Urinary bladder (tissue), 4 donors: Measurements from ENCODE around the gene SLAIN2. TPM values are rescaled to one million over a fixed set of nuclear protein-coding genes. Genes with fewer than 3 reads are reported as not detected.

ENCODE experiments used
- DNase-seq: peaks from one replicate; pipeline ENCODE4 v3.0.0-alpha.2; 2015; ENCODE audit errors: extremely low spot score
- H3K27ac ChIP-seq: one replicate; pipeline ENCODE4 v1.5.1; 2013; ENCODE audit warnings: low read depth, mild to moderate bottlenecking, moderate library complexity
- H3K36me3 ChIP-seq: one replicate; pipeline ENCODE4 v1.6.1; 2013; ENCODE audit warnings: mild to moderate bottlenecking, moderate library complexity; ENCODE audit not compliant: insufficient read depth
- H3K4me1 ChIP-seq: one replicate; pipeline ENCODE4 v1.6.1; 2013; ENCODE audit warnings: mild to moderate bottlenecking, moderate library complexity; ENCODE audit not compliant: insufficient read depth
- H3K4me3 ChIP-seq: one replicate; pipeline ENCODE4 v1.5.1; 2013; ENCODE audit warnings: low read depth, low read length
- WGBS: extraction: QIAGEN DNeasy Blood & Tissue Kit; methylation state at CpG from one replicate; pipeline ENCODE4 v1.1.7; 2013; 5-methylcytosine and 5-hydroxymethylcytosine counted together
- polyA plus RNA-seq: library from polyadenylated mRNA; stranded (reverse); fragments of 200-250 nt; gene quantifications from one replicate; pipeline ENCODE4 v1.2.3, GENCODE V29; 2013
- total RNA-seq: library from RNA; depleted of rRNA; stranded (reverse); fragments of >200 nt; gene quantifications from one replicate; pipeline ENCODE4 v1.2.3, GENCODE V29; 2014
- donor health status: healthy with polysubstance abuse.
- donor health status: healthy.

SLAIN2 gene
- total and polyA plus RNA-seq, 2 donors = 73.9 to 90.7 TPM

DNA sequence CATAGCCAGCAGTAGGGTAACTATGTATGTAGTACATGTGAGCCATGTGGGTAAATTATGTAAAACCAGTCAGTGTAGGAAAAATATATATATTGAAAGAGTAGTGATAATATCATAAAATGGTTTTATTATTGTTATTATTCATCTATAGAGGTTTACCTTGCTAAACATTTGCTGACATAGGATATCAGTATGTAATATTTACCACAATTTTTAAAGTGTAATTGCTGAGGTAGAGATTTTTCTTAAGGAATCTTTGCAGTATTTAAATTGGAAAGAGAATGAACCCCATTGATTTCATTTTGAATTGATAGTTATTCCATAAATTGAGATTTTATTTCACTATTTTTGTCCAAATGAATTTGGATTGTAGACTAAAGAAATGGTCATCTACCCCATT, 27.1 kb downstream of the SLAIN2 start:
- no peak for DNase-seq
- Histone ChIP-seq H3K4me1 (no peaks in the 10 kb centered on the region), H3K36me3 (no peaks in the 10 kb centered on the region), H3K4me3 (no peak overlapping the region), H3K27ac (no peak overlapping the region)

DNA sequence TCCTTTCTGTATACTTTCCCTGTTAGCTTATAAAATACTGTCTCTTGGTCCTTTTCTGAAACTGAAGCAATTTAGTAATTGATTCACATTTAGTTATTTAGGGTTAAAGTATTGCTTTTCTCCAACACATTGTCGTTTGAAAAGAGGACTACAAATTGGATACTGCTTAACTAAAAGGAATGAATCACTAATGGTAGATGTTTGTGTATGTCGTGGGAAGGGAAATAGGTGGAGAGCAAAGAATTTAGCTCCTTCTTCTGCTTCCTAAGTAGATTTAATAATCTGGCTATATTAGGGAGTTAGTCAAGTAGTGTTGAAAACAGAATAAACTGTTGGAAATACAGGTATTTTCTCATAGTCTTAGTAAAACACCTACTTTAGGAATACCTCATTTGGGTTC, 27.9 kb downstream of the SLAIN2 start:
- Histone ChIP-seq H3K36me3 (no peaks in the 10 kb centered on the region), H3K4me1 (no peaks in the 10 kb centered on the region), H3K4me3 (no peak overlapping the region), H3K27ac (no peak overlapping the region)
- WGBS = 38% methylated on average over 2 of the region's 2 CpGs
- no peak for DNase-seq

DNA sequence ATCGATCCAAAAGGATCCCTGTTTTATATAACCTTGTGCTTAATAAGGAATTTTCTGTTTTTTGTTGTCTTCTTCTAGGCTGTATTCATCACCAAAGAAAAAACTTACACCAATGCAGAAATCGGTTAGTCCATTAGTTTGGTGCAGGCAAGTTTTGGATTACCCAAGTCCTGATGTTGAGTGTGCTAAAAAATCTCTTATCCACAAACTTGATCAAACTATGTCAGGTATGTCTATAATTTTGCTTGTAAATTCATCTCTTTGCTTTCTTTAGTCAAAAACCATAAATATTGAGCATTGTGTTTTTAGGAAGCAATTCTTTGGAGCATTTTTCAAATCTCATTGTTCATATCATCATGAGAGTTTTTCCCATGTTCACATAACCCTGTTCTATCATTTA, 28.4 kb downstream of the SLAIN2 start:
- DNase-seq = no peak
- Histone ChIP-seq H3K4me3 (no peak overlapping the region), H3K36me3 (no peaks in the 10 kb centered on the region), H3K4me1 (no peaks in the 10 kb centered on the region), H3K27ac (no peak overlapping the region)
- WGBS = 83% methylated on average over 2 of the region's 2 CpGs

DNA sequence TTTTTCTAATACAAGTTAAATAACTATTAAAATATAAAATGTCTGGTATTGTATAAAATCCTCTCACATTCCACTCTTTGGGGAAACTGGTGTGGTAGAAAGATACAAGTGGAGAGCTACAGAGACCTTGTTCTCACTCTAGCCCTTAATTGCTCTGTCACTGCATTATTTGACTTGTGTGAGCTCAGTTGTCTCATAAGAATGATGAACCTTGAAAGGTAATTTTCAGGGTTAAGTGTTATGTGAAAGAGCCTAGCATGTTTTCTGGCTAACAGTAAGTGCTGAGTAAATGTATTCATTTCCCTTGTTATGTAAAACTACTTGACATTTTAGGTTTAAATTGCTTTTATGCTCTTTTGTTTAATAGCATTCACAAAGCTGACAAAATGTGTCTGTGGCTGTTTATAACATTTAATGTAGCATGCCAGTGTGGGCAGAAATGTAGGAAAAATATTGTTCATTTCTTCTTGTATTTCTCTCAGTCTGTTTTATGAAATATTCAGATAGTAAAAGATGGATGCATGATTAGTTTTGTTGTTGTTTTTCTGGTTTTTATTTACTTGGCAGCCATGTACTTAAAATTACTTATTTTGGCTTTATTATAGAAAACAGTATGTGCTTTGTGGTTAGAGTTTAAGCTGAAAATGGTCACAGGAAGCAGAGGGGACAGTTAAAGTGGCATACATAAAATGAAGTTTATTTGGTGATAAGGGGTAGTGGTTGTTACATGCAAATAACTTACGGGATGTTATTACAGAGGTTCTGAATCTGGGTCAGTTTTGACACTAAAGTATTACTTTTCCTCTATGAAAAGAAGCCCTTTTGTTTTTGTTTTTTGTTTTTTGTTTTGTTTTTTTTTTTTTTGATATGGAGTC, 29.2 kb downstream of the SLAIN2 start:
- Histone ChIP-seq H3K4me1 (no peaks in the 10 kb centered on the region), H3K36me3 (no peaks in the 10 kb centered on the region), H3K4me3 (no peak overlapping the region), H3K27ac (no peak overlapping the region)
- 75% methylated on average over 1 of the region's 1 CpG for WGBS
- no peak for DNase-seq

DNA sequence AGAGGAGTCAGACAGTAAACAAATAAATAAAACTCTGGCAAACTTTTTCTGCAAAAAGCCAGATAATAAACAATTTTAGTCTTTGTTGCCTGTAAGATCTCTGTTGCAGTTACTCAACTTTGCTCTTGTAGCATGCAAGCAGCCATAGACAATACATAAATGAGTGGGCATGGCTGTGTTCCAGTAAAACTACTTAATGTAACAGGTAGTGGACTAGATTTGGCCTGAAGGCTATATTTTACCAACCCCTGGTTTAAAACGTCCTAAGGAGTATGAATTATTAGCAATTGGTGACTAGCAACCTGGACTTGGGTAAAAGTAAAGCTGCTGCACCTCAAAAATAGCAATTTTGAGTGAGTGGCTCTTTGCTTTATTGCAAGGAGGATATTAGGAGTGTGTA, 30.9 kb downstream of the SLAIN2 start:
- H3K36me3 ChIP-seq = no peaks in the 10 kb centered on the region
- peaks cover 2% of the 10 kb centered on the region for H3K4me1 ChIP-seq
- no peak for DNase-seq
- no peak overlapping the region for H3K4me3 ChIP-seq
- WGBS = 68% methylated on average over 1 of the region's 1 CpG
- H3K27ac ChIP-seq = no peak overlapping the region

DNA sequence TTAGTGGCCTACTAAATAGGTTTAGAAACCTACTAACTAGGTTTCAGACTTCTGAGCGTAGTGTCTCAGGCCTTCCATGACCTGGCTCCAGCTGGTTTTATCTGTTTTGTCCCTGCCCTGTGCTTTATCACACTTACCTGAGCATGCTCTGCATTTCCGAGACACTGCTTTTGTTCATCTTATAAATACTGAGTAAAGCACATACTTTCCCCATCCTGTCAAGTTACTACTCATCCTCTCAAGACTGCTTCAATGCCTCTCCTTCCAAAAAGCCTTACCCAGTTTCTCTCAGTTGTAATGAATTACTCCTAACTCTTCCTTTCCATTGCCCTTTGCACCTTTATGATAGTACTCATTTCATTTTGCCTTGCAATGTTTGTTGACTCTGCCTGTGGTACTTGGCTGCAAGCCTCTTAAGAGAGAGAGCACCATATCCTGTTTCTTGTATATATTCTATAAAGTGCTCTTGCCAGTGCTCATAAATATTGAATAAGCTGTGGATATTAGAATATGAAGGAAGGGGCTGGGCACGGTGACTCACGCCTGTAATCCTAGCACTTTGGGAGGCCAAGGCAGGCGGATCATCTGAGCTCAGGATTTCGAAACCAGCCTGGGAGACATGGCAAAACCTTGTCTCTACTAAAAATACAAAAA, 34.4 kb downstream of the SLAIN2 start:
- DNase-seq = no peak
- no peaks in the 10 kb centered on the region for H3K36me3 ChIP-seq
- 65% methylated on average over 6 of the region's 6 CpGs for WGBS
- peak overlapping the region; percentile 29 for H3K27ac ChIP-seq
- H3K4me1 ChIP-seq = peaks cover 2% of the 10 kb centered on the region
- H3K4me3 ChIP-seq = no peak overlapping the region

DNA sequence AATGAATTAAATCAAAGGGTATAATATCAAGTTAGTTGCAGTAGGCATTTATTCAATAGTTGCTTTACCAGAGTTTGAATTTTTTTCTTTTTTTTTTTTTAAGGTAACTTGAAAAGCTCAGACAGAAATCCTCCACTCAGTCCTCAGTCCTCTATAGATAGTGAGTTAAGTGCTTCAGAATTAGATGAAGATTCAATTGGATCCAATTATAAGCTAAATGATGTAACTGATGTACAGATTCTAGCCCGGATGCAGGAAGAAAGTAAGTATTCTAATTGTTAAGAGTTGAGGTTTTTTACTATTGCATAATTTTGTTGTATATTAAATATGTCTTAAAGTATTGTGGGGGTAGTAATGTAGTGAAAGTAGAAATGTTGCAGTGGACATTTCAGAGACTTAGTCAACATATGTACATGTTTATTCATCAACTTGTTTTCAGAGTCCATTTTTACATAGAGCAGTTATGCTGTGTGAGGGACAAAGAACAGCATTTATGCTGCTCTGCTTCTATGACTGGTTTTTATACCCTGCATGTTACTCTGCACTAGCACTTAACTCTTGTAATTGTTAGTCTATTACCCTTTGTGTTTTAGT, 38.4 kb downstream of the SLAIN2 start:
- H3K27ac ChIP-seq = no peak overlapping the region
- DNase-seq = no peak
- no peaks in the 10 kb centered on the region for H3K36me3 ChIP-seq
- 90% methylated on average over 1 of the region's 1 CpG for WGBS
- no peak overlapping the region for H3K4me3 ChIP-seq
- H3K4me1 ChIP-seq = peaks cover 2% of the 10 kb centered on the region

DNA sequence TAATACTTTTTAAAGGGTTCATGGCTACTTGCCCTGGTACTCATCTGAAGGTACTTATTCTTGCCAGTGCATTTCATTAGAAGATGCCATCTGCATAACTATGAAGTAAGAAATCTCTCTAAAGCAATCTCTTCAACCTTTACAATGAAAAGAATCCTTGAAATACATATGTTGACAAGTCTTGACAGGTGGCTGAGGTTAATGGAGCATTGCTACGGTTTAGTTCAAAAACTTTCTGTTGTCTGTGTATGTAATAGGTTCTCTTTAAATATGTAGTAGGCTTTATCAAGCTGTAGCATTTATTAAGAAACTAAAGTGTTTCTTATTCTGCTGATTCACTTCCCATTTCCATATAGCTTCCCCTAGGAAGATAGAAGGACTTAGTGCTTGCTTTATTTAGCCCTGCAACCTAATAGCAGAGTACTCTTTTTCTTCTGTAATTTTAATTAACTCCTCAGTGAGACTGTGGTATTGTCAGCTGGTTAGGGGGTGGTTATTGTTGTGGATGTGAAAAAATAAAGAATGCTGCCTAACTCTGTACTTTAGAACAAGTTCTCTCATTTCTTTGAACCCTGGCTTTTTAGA, 39.3 kb downstream of the SLAIN2 start:
- H3K4me3 ChIP-seq = no peak overlapping the region
- H3K27ac ChIP-seq = no peak overlapping the region
- 77% methylated on average over 1 of the region's 1 CpG for WGBS
- DNase-seq = no peak
- peaks cover 2% of the 10 kb centered on the region for H3K4me1 ChIP-seq
- H3K36me3 ChIP-seq = peaks cover 2% of the 10 kb centered on the region

DNA sequence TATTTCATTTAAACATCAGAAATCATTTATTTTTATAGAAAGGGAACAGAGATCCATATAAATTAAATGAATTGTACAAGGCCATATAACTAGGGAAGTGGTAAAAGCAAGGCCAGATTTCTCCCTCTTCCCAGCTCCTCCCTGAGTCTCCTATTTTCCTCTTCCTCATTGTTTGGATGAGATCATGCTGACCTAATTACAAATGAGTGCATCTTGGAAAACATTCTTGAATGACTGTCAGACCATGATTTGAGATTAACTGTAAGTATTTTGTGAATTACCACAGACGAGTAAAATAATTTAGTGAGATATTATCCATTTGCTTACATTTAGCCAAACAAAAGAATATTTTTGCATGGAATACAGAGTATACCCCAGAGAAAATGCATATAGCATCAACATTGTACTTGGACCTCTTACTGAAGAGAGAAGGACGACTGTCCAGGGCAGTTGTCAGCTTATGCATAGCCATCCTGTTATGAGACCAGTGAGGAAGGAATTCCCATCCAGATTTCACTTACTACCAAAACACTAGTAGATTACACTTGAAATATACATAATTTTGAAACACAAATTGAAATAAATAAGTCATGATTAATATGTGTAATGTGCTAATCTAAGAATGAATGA, 47.3 kb downstream of the SLAIN2 start:
- Histone ChIP-seq H3K4me1 (no peaks in the 10 kb centered on the region), H3K4me3 (no peak overlapping the region), H3K36me3 (peaks cover 2% of the 10 kb centered on the region), H3K27ac (no peak overlapping the region)
- WGBS = 58% methylated on average over 2 of the region's 2 CpGs
- no peak for DNase-seq

DNA sequence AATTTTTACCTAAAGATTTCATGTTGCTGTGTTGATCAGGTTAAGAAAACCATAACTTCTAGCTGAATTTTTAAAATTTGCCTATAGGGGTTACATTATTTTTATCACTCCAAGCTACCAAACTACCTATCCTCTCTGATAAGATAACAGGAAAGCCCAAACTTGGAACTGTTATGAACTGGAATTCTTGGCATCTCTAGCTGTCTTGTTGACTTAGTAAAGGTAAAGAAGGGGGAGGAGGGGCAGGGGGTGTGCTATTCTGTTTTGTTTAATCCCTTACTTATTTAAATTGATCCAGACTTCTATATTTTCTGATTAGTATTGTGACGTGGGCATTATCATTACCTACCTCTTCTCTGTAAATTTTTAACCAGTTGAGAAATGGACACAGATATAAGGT, 54.7 kb downstream of the SLAIN2 start:
- Histone ChIP-seq H3K4me1 (no peaks in the 10 kb centered on the region), H3K4me3 (no peak overlapping the region), H3K36me3 (no peaks in the 10 kb centered on the region), H3K27ac (no peak overlapping the region)
- WGBS = 94% methylated on average over 1 of the region's 1 CpG
- DNase-seq = no peak

DNA sequence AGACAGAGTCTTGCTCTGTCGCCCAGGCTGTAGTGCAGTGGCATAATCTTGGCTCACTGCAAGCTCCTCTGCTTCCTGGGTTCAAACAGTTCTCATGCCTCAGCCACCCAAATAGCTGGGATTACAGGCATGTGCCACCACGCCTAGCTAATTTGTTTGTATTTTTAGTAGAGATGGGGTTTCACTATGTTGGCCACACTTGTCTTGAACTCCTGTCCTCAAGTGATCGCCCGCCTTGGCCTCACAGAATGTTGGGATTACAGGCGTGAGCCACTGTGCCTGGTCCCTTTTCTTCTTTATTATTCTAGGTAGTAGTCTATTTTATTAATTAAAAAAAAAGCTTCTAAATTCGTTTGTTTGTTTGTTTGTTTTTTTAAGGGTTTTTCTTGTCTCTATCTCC, 59.1 kb downstream of the SLAIN2 start:
- Histone ChIP-seq H3K4me1 (no peaks in the 10 kb centered on the region), H3K4me3 (no peak overlapping the region), H3K27ac (no peak overlapping the region), H3K36me3 (no peaks in the 10 kb centered on the region)
- WGBS = 96% methylated on average over 6 of the region's 6 CpGs
- DNase-seq = no peak

DNA sequence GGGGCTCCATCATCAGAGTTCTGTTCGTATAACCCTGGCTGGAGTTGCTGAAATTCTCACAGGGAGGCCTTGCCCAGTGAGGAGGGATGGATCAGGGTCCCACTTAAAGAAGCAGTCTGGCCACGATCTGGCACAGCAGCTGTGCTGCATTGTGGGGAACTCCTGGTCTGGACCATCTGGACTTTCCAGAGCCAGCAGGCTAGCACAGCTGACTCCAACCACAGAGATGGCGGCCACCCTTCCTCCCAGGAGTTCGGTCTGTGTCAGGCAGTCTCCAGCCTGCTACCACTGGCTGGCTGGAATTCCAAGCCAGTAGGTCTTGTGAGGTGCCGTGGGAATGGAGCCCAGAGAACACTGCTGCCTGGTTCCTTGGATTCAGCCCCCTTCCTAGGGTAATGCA, 62.0 kb downstream of the SLAIN2 start:
- DNase-seq = no peak
- Histone ChIP-seq H3K36me3 (no peaks in the 10 kb centered on the region), H3K4me3 (no peak overlapping the region), H3K4me1 (no peaks in the 10 kb centered on the region), H3K27ac (no peak overlapping the region)
- WGBS = 85% methylated on average over 5 of the region's 5 CpGs

DNA sequence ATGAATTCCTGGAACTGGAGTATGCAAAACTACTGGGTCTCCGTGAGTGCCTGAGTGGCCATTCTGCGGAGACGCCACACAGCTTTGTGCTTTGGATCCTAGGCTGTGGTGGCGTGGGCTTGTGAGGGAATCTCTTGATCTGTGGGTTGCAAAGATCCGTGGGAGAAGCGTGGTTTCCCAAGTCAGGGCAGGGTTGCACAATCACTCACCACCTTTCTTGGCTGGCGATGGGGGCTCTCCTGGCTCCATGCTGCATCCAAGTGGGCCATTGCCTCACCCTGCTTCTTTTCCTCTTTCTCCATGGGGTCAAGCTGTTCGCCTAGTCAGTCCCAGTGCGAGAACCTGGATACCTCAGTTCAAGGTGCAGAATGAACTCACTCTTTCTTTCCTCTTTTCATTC, 62.5 kb downstream of the SLAIN2 start:
- 97% methylated on average over 9 of the region's 9 CpGs for WGBS
- no peak for DNase-seq
- Histone ChIP-seq H3K36me3 (no peaks in the 10 kb centered on the region), H3K4me1 (no peaks in the 10 kb centered on the region), H3K27ac (no peak overlapping the region), H3K4me3 (no peak overlapping the region)
